IMR-90 (cell line): ENCODE results near the gene PPP1R14C. TPM values are rescaled to one million over a fixed set of nuclear protein-coding genes. Genes with fewer than 3 reads are reported as not detected.

Experiments
- ATAC-seq: fragments of 200-7000 bp; cut with Tn5 transposase; 2 replicates; pipeline ENCODE4 v1.9.1; 2020; ENCODE audit warnings: low read depth, mild to moderate bottlenecking, moderate library complexity
- BruUV-seq: library from RNA; stranded (reverse); fragments of 400-500 nt; replicated peaks from 2 replicates; lab custom pipeline; 2021; lab: Mats Ljungman, UMichigan
- CTCF ChIA-PET: fragments of 300-600 bp; formaldehyde crosslinking; extraction: SDS; loops from one replicate; lab custom pipeline; 2021; ENCODE audit warnings: antibody characterized with exemption; lab: Yijun Ruan, JAX
- POLR2A ChIA-PET: fragments of 300-600 bp; sonication (Branson Sonifier 250); formaldehyde crosslinking; loops from one replicate; lab custom pipeline; 2022; ENCODE audit warnings: antibody characterized with exemption; ENCODE audit not compliant: unreplicated experiment; lab: Charles Lee
- DNase-seq: peaks from one replicate; pipeline ENCODE4 v3.0.0; 2013
- H2AFZ ChIP-seq: replicated peaks from 2 replicates; pipeline ENCODE3; 2013; ENCODE audit warnings: low read length, mild to moderate bottlenecking; ENCODE audit not compliant: poor library complexity
- H2AK5ac ChIP-seq: 2 replicates; pipeline ENCODE4 v1.6.1; 2013; ENCODE audit warnings: low read depth, low read length, inconsistent platforms
- H2AK9ac ChIP-seq: replicated peaks from 2 replicates; pipeline ENCODE3; 2013; ENCODE audit warnings: mild to moderate bottlenecking, low read depth, low read length, moderate library complexity; ENCODE audit not compliant: poor library complexity
- H2BK120ac ChIP-seq: 2 replicates; pipeline ENCODE4 v1.6.1; 2013; ENCODE audit warnings: low read depth, low read length, inconsistent platforms
- H2BK15ac ChIP-seq: 3 replicates; pipeline ENCODE4 v1.6.1; 2013; ENCODE audit warnings: low read depth, low read length, inconsistent platforms
- H2BK20ac ChIP-seq: 2 replicates; pipeline ENCODE4 v1.6.1; 2013; ENCODE audit warnings: low read depth, mild to moderate bottlenecking, inconsistent platforms, low read length, moderate library complexity
- H2BK5ac ChIP-seq: 2 replicates; pipeline ENCODE4 v1.6.1; 2013; ENCODE audit warnings: mild to moderate bottlenecking, low read depth, low read length, inconsistent platforms; ENCODE audit not compliant: poor library complexity, severe bottlenecking
- H3K14ac ChIP-seq: replicated peaks from 2 replicates; pipeline ENCODE4 v1.6.1; 2013; ENCODE audit warnings: low read depth, low read length, inconsistent platforms
- H3K18ac ChIP-seq: 2 replicates; pipeline ENCODE4 v1.6.1; 2013; ENCODE audit warnings: low read depth, low read length, control low read depth
- H3K23ac ChIP-seq: 2 replicates; pipeline ENCODE4 v1.6.1; 2013; ENCODE audit warnings: low read depth, low read length, inconsistent platforms
- H3K27ac ChIP-seq: 2 replicates; pipeline ENCODE4 v1.5.1; 2013; ENCODE audit warnings: mild to moderate bottlenecking, control low read depth, low read length; ENCODE audit not compliant: insufficient read depth
- H3K27me3 ChIP-seq: 2 replicates; pipeline ENCODE4 v1.6.1; 2013; ENCODE audit warnings: low read length; ENCODE audit not compliant: control insufficient read depth, insufficient read depth
- H3K36me3 ChIP-seq: 2 replicates; pipeline ENCODE4 v1.6.1; 2013; ENCODE audit warnings: low read length, mixed read lengths; ENCODE audit not compliant: control insufficient read depth, insufficient read depth
- H3K4ac ChIP-seq: 2 replicates; pipeline ENCODE4 v1.6.1; 2013; ENCODE audit warnings: low read depth, low read length, inconsistent platforms
- H3K4me1 ChIP-seq: 2 replicates; pipeline ENCODE4 v1.6.1; 2013; ENCODE audit warnings: low read length, mixed read lengths; ENCODE audit not compliant: control insufficient read depth, insufficient read depth
- H3K4me2 ChIP-seq: 2 replicates; pipeline ENCODE4 v1.6.1; 2013; ENCODE audit warnings: low read depth, mild to moderate bottlenecking, control low read depth, low read length, moderate library complexity
- H3K4me3 ChIP-seq: 2 replicates; pipeline ENCODE4 v1.5.1; 2013; ENCODE audit warnings: low read depth, mild to moderate bottlenecking, control low read depth, low read length, moderate library complexity; ENCODE audit not compliant: insufficient read depth
- H3K56ac ChIP-seq: 2 replicates; pipeline ENCODE4 v1.6.1; 2013; ENCODE audit warnings: low read length, inconsistent platforms; ENCODE audit not compliant: insufficient read depth; ENCODE audit errors: extremely low read depth
- H3K79me1 ChIP-seq, 2 experiments: 2 replicates each; pipeline ENCODE4 v1.6.1; 2013; ENCODE audit warnings: low read length in 2 of 2, inconsistent platforms in 1 of 2, low read depth in 1 of 2
- H3K9ac ChIP-seq: 2 replicates; pipeline ENCODE4 v1.6.1; 2013; ENCODE audit warnings: low read depth, low read length, control low read depth
- H3K9me1 ChIP-seq: 2 replicates; pipeline ENCODE4 v1.6.1; 2013; ENCODE audit warnings: low read length, inconsistent platforms; ENCODE audit not compliant: insufficient read depth
- H3K9me3 ChIP-seq: 2 replicates; pipeline ENCODE4 v1.6.1; 2013; ENCODE audit warnings: low read length; ENCODE audit not compliant: control insufficient read depth, insufficient read depth
- H4K20me1 ChIP-seq: 2 replicates; pipeline ENCODE4 v1.6.1; 2013; ENCODE audit warnings: low read length, inconsistent platforms; ENCODE audit not compliant: insufficient read depth
- H4K5ac ChIP-seq: 2 replicates; pipeline ENCODE4 v1.6.1; 2013; ENCODE audit warnings: mild to moderate bottlenecking, low read depth, low read length, control low read depth
- H4K8ac ChIP-seq, 2 experiments: 2 replicates each; pipeline ENCODE4 v1.6.1; 2013; ENCODE audit warnings: low read depth in 2 of 2, low read length in 2 of 2, control low read depth in 1 of 2, inconsistent platforms in 1 of 2
- H4K91ac ChIP-seq: 2 replicates; pipeline ENCODE4 v1.6.1; 2013; ENCODE audit warnings: low read depth, low read length, inconsistent platforms; ENCODE audit not compliant: insufficient read depth
- CHD1 ChIP-seq: IDR thresholded peaks from 2 replicates; pipeline ENCODE4 v1.6.1; 2012; ENCODE audit warnings: low read depth, low read length, improper control_type of control experiment
- FOS ChIP-seq: fragments of 150-350 bp; IDR thresholded peaks from 2 replicates; pipeline ENCODE4 v1.6.1; 2016; ENCODE audit warnings: low read depth, low read length
- MAFK ChIP-seq: IDR thresholded peaks from 2 replicates; pipeline ENCODE4 v1.6.1; 2012; ENCODE audit warnings: low read depth, low read length, improper control_type of control experiment
- WGBS, 2 experiments: methylation state at CpG; one replicate each; pipeline versions ENCODE4 v1.1.5 to v1.1.7; 2013; ENCODE audit warnings: missing lambda C conversion rate in 2 of 2; ENCODE audit not compliant: insufficient read length in 1 of 2; ENCODE audit errors: extremely low coverage in 2 of 2; 5-methylcytosine and 5-hydroxymethylcytosine counted together
- dilution Hi-C: fragments of 300-500 bp; cut with HindIII; formaldehyde crosslinking; loops from one replicate; pipeline ENCODE4 v1.14.3; 2018; ENCODE audit warnings: low sequenced_read_pairs; ENCODE audit not compliant: unreplicated experiment
- in situ Hi-C: fragments of 300-500 bp; cut with MboI; formaldehyde crosslinking; loops from 3 replicates; pipeline ENCODE4 v1.14.3; 2019; ENCODE audit warnings: low sequenced_read_pairs, inconsistent platforms, mixed read lengths
- intact Hi-C: fragments of 100-400 bp; cut with micrococcal nuclease; formaldehyde crosslinking; loops from 2 replicates; pipeline ENCODE4 v1.10.0; 2022
- polyA plus RNA-seq, 3 experiments: library from polyadenylated mRNA; depleted of rRNA; stranded (reverse); fragments of >200 nt; gene quantifications; 2 replicates each; pipeline ENCODE4 v1.2.3, GENCODE V29; 2012; ENCODE audit warnings: low replicate concordance in 1 of 3
- total RNA-seq: library from RNA; depleted of rRNA; stranded (reverse); fragments of >200 nt; gene quantifications from 2 replicates; pipeline ENCODE4 v1.2.3, GENCODE V29; 2012

PPP1R14C gene
- total and polyA plus RNA-seq, 2 of the 4 experiments (the other 2 are of a cell fraction): not detected

- H4K5ac ChIP-seq: no peak overlapping the region
- TF ChIP-seq MAFK (no peak), FOS (no peak), CHD1 (no peak)
- no peak overlapping the region for H3K9ac ChIP-seq
- H2BK15ac ChIP-seq: no peak overlapping the region
- no peak overlapping the region for H4K91ac ChIP-seq
- ChIA-PET CTCF (no interaction called here), POLR2A (no interaction called here)
- no peaks in the 10 kb centered on the region for H3K9me1 ChIP-seq
- no peaks in the 10 kb centered on the region for H3K9me3 ChIP-seq
- no peak overlapping the region for H3K4me2 ChIP-seq
- in situ Hi-C loops (no loop called here), dilution Hi-C loops (no loop called here), intact Hi-C loops (no loop called here)
- H3K4ac ChIP-seq: no peak overlapping the region
- H3K36me3 ChIP-seq: no peaks in the 10 kb centered on the region
- ATAC-seq: no peak
- H2BK120ac ChIP-seq: no peak overlapping the region
- H3K27ac ChIP-seq: no peak overlapping the region
- WGBS, 2 experiments: no CpG with 5 or more reads among the region's 4 CpGs
- no peak overlapping the region for H2AFZ ChIP-seq
- no peak overlapping the region for H3K4me3 ChIP-seq
- no peak overlapping the region for H3K23ac ChIP-seq
- H3K56ac ChIP-seq: no peak overlapping the region
- no TSS peak for BruUV-seq
- H4K8ac ChIP-seq: no peak overlapping the region
- no peaks in the 10 kb centered on the region; the same call in 1 of the 2 replicates for H3K27me3 ChIP-seq
- H2BK20ac ChIP-seq: no peak overlapping the region
- no peak overlapping the region for H2AK5ac ChIP-seq
- no peaks in the 10 kb centered on the region for H3K79me1 ChIP-seq
- no peaks in the 10 kb centered on the region for H4K20me1 ChIP-seq
- H3K14ac ChIP-seq: no peak overlapping the region
- no peak for DNase-seq
- no peak overlapping the region for H3K18ac ChIP-seq
- no peak overlapping the region for H2BK5ac ChIP-seq
- no peaks in the 10 kb centered on the region for H3K4me1 ChIP-seq
- H2AK9ac ChIP-seq: no peak overlapping the region
These were observed 16.9 kb downstream of the PPP1R14C start for GRCh38 chr6:150159757-150160156.
